ENCODE results near the gene SH3BP1. TPM values are rescaled to one million over a fixed set of nuclear protein-coding genes. Genes with fewer than 3 reads are reported as not detected.

The SH3BP1 gene
- total and polyA plus RNA-seq, 2 of the 4 experiments (the other 2 are of a cell fraction) = 8.8 to 33.3 TPM

DNA sequence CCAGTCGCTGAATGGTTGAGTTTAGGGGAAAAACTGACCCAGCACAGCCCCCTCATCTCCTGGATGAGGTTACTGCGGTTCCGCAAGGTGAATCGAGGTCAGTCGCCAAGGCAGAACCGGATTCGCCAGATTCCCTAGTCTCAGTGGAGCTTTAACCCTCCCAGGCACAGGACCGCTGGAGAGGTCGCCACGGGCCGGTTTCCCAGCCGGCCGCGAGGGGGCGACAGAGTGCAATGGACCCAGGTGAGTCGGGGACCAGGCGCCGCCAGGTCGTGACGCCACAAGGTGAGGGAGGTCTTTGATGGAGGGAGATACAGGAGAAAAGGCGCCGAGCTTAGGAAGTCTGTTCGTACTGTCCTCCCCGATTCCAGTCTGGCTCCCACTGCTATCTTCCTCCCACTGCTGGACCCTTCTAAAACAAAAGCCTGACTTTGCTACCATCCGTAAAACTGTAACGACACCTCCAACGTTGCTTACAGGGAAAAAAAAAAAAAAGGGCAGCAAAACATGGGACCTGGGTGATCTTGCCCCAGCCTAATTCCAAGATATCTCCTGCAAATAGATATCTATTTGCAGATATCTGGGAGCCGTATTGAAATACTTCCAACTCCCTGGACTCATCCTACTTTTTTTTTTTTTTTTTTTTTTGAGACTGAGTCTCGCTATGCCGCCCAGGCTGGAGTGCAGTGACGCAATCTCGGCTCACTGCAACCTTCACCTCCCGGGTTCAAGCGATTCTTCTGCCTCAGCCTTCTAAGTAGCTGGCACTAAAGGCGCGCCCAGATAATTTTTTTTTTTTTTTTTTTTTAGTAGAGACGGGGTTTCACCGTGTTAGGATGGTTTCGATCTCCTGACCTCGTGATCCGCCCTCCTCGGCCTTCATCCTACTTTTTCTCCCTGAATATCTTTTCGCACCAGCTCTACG is 32.2 kb upstream of the SH3BP1 start:
- in situ Hi-C loops (cut with MboI; ENCODE audit: low sequenced_read_pairs) = no loop called here
- BruUV-seq (replicated peaks) = no TSS peak
- H2BK20ac ChIP-seq (ENCODE audit: low read depth, low read length) = no peak overlapping the region
- no peak for TF ChIP-seq BHLHE40 (IDR thresholded peaks at IDR 0.05; ENCODE audit: low read depth, low read length)
- no peak for TF ChIP-seq FOS (IDR thresholded peaks at IDR 0.05; ENCODE audit: low read depth, low read length)
- no peak for TF ChIP-seq MAFK (IDR thresholded peaks at IDR 0.05; ENCODE audit: low read depth, low read length)
- TF ChIP-seq, protein P1, sequence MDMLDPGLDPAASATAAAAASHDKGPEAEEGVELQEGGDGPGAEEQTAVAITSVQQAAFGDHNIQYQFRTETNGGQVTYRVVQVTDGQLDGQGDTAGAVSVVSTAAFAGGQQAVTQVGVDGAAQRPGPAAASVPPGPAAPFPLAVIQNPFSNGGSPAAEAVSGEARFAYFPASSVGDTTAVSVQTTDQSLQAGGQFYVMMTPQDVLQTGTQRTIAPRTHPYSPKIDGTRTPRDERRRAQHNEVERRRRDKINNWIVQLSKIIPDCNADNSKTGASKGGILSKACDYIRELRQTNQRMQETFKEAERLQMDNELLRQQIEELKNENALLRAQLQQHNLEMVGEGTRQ (IDR thresholded peaks at IDR 0.05; ENCODE audit: low read depth, low read length) = no peak
- no peak for TF ChIP-seq RCOR1 (IDR thresholded peaks at IDR 0.05; ENCODE audit: insufficient replicate concordance, low read length)
- no peak for TF ChIP-seq MAZ (IDR thresholded peaks at IDR 0.05; ENCODE audit: borderline replicate concordance, low read depth, low read length)
- peak; percentile 41; the same call in 1 of the 2 replicates for TF ChIP-seq SMC3 (IDR thresholded peaks at IDR 0.05; ENCODE audit: low read depth, low read length)
- no peak for TF ChIP-seq CHD1 (IDR thresholded peaks at IDR 0.05; ENCODE audit: low read depth, low read length)
- no peak for TF ChIP-seq POLR2A (IDR thresholded peaks at IDR 0.05; ENCODE audit: low read depth, low read length)
- no peak for TF ChIP-seq RFX5 (IDR thresholded peaks at IDR 0.05; ENCODE audit: low read depth, low read length)
- TF ChIP-seq, protein P2, sequence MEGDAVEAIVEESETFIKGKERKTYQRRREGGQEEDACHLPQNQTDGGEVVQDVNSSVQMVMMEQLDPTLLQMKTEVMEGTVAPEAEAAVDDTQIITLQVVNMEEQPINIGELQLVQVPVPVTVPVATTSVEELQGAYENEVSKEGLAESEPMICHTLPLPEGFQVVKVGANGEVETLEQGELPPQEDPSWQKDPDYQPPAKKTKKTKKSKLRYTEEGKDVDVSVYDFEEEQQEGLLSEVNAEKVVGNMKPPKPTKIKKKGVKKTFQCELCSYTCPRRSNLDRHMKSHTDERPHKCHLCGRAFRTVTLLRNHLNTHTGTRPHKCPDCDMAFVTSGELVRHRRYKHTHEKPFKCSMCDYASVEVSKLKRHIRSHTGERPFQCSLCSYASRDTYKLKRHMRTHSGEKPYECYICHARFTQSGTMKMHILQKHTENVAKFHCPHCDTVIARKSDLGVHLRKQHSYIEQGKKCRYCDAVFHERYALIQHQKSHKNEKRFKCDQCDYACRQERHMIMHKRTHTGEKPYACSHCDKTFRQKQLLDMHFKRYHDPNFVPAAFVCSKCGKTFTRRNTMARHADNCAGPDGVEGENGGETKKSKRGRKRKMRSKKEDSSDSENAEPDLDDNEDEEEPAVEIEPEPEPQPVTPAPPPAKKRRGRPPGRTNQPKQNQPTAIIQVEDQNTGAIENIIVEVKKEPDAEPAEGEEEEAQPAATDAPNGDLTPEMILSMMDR (conservative IDR thresholded peaks at IDR 0.05; ENCODE audit: low read depth, low read length) = peak; percentile 76
- peak; percentile 51 for TF ChIP-seq RAD21 (IDR thresholded peaks at IDR 0.05; ENCODE audit: low read length)
- peak; percentile 57 for TF ChIP-seq CEBPB (IDR thresholded peaks at IDR 0.05; ENCODE audit: low read depth, low read length)
- no peak for TF ChIP-seq NFE2L2 (IDR thresholded peaks at IDR 0.05; ENCODE audit: low read depth, low read length)

More for the DNA sequence above, 32.2 kb upstream of the SH3BP1 start:
- POLR2A ChIA-PET (ENCODE audit: unreplicated experiment) = interaction anchor here (1.0 kb wide), 3 partner anchors 27 to 70 kb away, joined by 3 to 6 read pairs (median 3); no protein-coding TSS in a partner anchor
- Histone ChIP-seq H3K4me2 (ENCODE audit: low read depth, low read length) (peak overlapping the region; percentile 93), H2AK5ac (ENCODE audit: low read depth, low read length) (peak overlapping the region; percentile 35; the same call in 1 of the 2 replicates), H3K14ac (replicated peaks; ENCODE audit: low read depth, low read length) (no peak overlapping the region), H3K79me1 (ENCODE audit: low read depth in 1 of 2, low read length in 2 of 2) (peaks cover 22 to 33% of the 10 kb centered on the region in 2 experiments), H2AFZ (replicated peaks; ENCODE audit: low read length, poor library complexity) (peak overlapping the region; percentile 86), H2BK15ac (ENCODE audit: low read depth, low read length) (no peak overlapping the region), H3K9me3 (ENCODE audit: control insufficient read depth, insufficient read depth, low read length) (no peaks in the 10 kb centered on the region), H3K56ac (ENCODE audit: extremely low read depth, insufficient read depth, low read length) (no peak overlapping the region), H3K27me3 (ENCODE audit: control insufficient read depth, insufficient read depth, low read length) (peaks cover 7% of the 10 kb centered on the region), H3K36me3 (ENCODE audit: control insufficient read depth, insufficient read depth, low read length) (no peaks in the 10 kb centered on the region), H2AK9ac (replicated peaks; ENCODE audit: low read depth, low read length, poor library complexity) (peak overlapping the region; percentile 86), H4K20me1 (ENCODE audit: insufficient read depth, low read length) (0 out of 2 replicates have a peak, but pooled peaks cover 3% of the 10 kb centered on the region), H4K8ac (ENCODE audit: low read depth in 2 of 2, low read length in 2 of 2) (peak overlapping the region; percentile 75 to 97), H3K4me3 (ENCODE audit: insufficient read depth, low read depth, low read length) (peak overlapping the region; percentile 40; the same call in 1 of the 2 replicates), H4K5ac (ENCODE audit: low read depth, low read length) (peak overlapping the region; percentile 40), H3K18ac (ENCODE audit: low read depth, low read length) (no peak overlapping the region), H3K9ac (ENCODE audit: low read depth, low read length) (no peak overlapping the region; the same call in 1 of the 2 replicates), H2BK5ac (ENCODE audit: low read depth, low read length, poor library complexity, severe bottlenecking) (no peak overlapping the region), H3K27ac (ENCODE audit: insufficient read depth, low read length) (peak overlapping the region; percentile 96), H3K23ac (ENCODE audit: low read depth, low read length) (no peak overlapping the region), H3K4me1 (ENCODE audit: control insufficient read depth, insufficient read depth, low read length) (peaks cover 7% of the 10 kb centered on the region), H2BK120ac (ENCODE audit: low read depth, low read length) (no peak overlapping the region), H3K4ac (ENCODE audit: low read depth, low read length) (peak overlapping the region; percentile 50), H3K9me1 (ENCODE audit: insufficient read depth, low read length) (no peaks in the 10 kb centered on the region), H4K91ac (ENCODE audit: insufficient read depth, low read depth, low read length) (no peak overlapping the region; the same call in 1 of the 2 replicates)
- peak; percentile 40 for DNase-seq
- intact Hi-C loops (cut with micrococcal nuclease) (loop anchor here (5.0 kb wide), 1 partner anchor 60 kb away; no protein-coding TSS in a partner anchor), dilution Hi-C loops (cut with HindIII; ENCODE audit: low sequenced_read_pairs, unreplicated experiment) (no loop called here)
- ATAC-seq (ENCODE audit: low read depth) = 0 out of 2 replicates have a peak, but pooled peaks have one; percentile 6
- CTCF ChIA-PET = interaction anchor here (0.6 to 2.6 kb wide), 14 partner anchors 9 to 88 kb away, joined by 3 to 18 read pairs (median 3); no protein-coding TSS in a partner anchor
- no CpG with 5 or more reads among the region's 44 CpGs for WGBS, 2 experiments (ENCODE audit: extremely low coverage in 2 of 2, insufficient read length in 1 of 2)

Data from IMR-90 (cell line).